Activated CD8-positive, alpha-beta memory T cell treated with anti-CD3 and anti-CD28 coated beads, Interleukin-2, amount 10 ng/mL, durations not matched to agents 7 days and 5 days (primary cell): ENCODE data around the gene EIF1. TPM values are rescaled to one million over a fixed set of nuclear protein-coding genes. Genes with fewer than 3 reads are reported as not detected.

Experiments
- ATAC-seq: fragments of 150-1000 bp; cut with Tn5 transposase; one replicate; pipeline ENCODE4 v1.10.0; 2021; ENCODE audit warnings: moderate library complexity
- CTCF ChIA-PET: fragments of 350-600 bp; sonication (Branson Sonifier 250); formaldehyde crosslinking; loops from one replicate; lab custom pipeline; 2021; ENCODE audit warnings: antibody characterized with exemption; lab: Charles Lee
- DNase-seq: peaks from one replicate; pipeline ENCODE4 v3.0.0-alpha.2; 2020
- H3K27ac Mint-ChIP-seq: one replicate; pipeline ENCODE4 v1.8.0; 2021; ENCODE audit warnings: mild to moderate bottlenecking, mixed read lengths
- H3K27me3 Mint-ChIP-seq: one replicate; pipeline ENCODE4 v1.8.0; 2021; ENCODE audit warnings: mixed read lengths
- H3K36me3 Mint-ChIP-seq: one replicate; pipeline ENCODE4 v1.8.0; 2021; ENCODE audit warnings: mild to moderate bottlenecking, mixed read lengths
- H3K4me1 Mint-ChIP-seq: one replicate; pipeline ENCODE4 v1.8.0; 2021; ENCODE audit warnings: mixed read lengths
- H3K4me3 Mint-ChIP-seq: one replicate; pipeline ENCODE4 v1.8.0; 2021; ENCODE audit warnings: mild to moderate bottlenecking, moderate library complexity, mixed read lengths
- H3K9me3 Mint-ChIP-seq: one replicate; pipeline ENCODE4 v1.8.0; 2022; ENCODE audit warnings: low read depth, mixed read lengths
- total RNA-seq, 2 experiments: library from RNA; stranded (reverse); gene quantifications; one replicate each; pipeline ENCODE4 v1.2.3, GENCODE V29; 2021

Gene EIF1
- total RNA-seq, 2 experiments from 2014 or later: 593 to 900 TPM

- CTCF ChIA-PET: interaction anchor here (0.6 to 12.7 kb wide), 7 partner anchors 10 to 1986 kb away, joined by 3 to 558 read pairs (median 3); no protein-coding TSS in a partner anchor
- H3K4me1 Mint-ChIP-seq: no peaks in the 10 kb centered on the region
- DNase-seq (no peak), ATAC-seq (no peak)
- H3K4me3 Mint-ChIP-seq: no peak overlapping the region
- peaks cover 13% of the 10 kb centered on the region for H3K27me3 Mint-ChIP-seq
- H3K36me3 Mint-ChIP-seq: no peaks in the 10 kb centered on the region
- no peak overlapping the region for H3K27ac Mint-ChIP-seq
- H3K9me3 Mint-ChIP-seq: no peaks in the 10 kb centered on the region
These were observed 29.1 kb upstream of the EIF1 start for GRCh38 chr17:41659427-41660212.

- H3K9me3 Mint-ChIP-seq: no peaks in the 10 kb centered on the region
- H3K36me3 Mint-ChIP-seq: no peaks in the 10 kb centered on the region
- ATAC-seq: no peak
- DNase-seq: no peak
- CTCF ChIA-PET: interaction anchor here (0.6 to 12.7 kb wide), 7 partner anchors 10 to 1985 kb away, joined by 3 to 558 read pairs (median 3); no protein-coding TSS in a partner anchor
- H3K27ac Mint-ChIP-seq: no peak overlapping the region
- peaks cover 13% of the 10 kb centered on the region for H3K27me3 Mint-ChIP-seq
- H3K4me1 Mint-ChIP-seq: peaks cover 3% of the 10 kb centered on the region
- H3K4me3 Mint-ChIP-seq: no peak overlapping the region
These were observed 28.4 kb upstream of the EIF1 start for GRCh38 chr17:41660221-41660711.

- CTCF ChIA-PET: interaction anchor here (0.6 to 12.7 kb wide), 32 partner anchors 16 to 1049 kb away, joined by 3 to 558 read pairs (median 5); partner anchors contain the start of genes EIF1 and KRT12
- Mint-ChIP-seq H3K27ac (no peak overlapping the region), H3K4me1 (peaks cover 29% of the 10 kb centered on the region), H3K4me3 (no peak overlapping the region), H3K9me3 (no peaks in the 10 kb centered on the region), H3K36me3 (no peaks in the 10 kb centered on the region), H3K27me3 (peaks cover 13% of the 10 kb centered on the region)
- DNase-seq: no peak
- no peak for ATAC-seq
These were observed 25.1 kb upstream of the EIF1 start for GRCh38 chr17:41663451-41664171.

GRCh38 chr17:41664172-41664457 lies 24.6 kb upstream of the EIF1 start:
- Mint-ChIP-seq H3K9me3 (no peaks in the 10 kb centered on the region), H3K36me3 (no peaks in the 10 kb centered on the region), H3K27ac (no peak overlapping the region), H3K4me3 (no peak overlapping the region), H3K4me1 (peaks cover 33% of the 10 kb centered on the region), H3K27me3 (peaks cover 13% of the 10 kb centered on the region)
- no peak for DNase-seq
- no peak for ATAC-seq
- CTCF ChIA-PET: interaction anchor here (0.6 to 12.7 kb wide), 11 partner anchors 15 to 832 kb away, joined by 3 to 558 read pairs (median 8); partner anchors contain the start of gene EIF1

GRCh38 chr17:41664587-41665565 lies 23.8 kb upstream of the EIF1 start:
- Mint-ChIP-seq H3K9me3 (no peaks in the 10 kb centered on the region), H3K4me1 (peaks cover 39% of the 10 kb centered on the region), H3K27me3 (peaks cover 13% of the 10 kb centered on the region), H3K36me3 (no peaks in the 10 kb centered on the region), H3K4me3 (peak overlapping the region; percentile 71), H3K27ac (no peak overlapping the region)
- CTCF ChIA-PET: interaction anchor here (0.7 to 12.7 kb wide), 18 partner anchors 7 to 1018 kb away, joined by 3 to 558 read pairs (median 4); partner anchors contain the start of genes EIF1, ODAD4 and SMARCE1
- ATAC-seq (no peak), DNase-seq (no peak)

GRCh38 chr17:41665566-41666236 lies 23.0 kb upstream of the EIF1 start:
- Mint-ChIP-seq H3K4me3 (peak overlapping the region; percentile 71), H3K9me3 (no peaks in the 10 kb centered on the region), H3K27me3 (peaks cover 13% of the 10 kb centered on the region), H3K4me1 (peaks cover 45% of the 10 kb centered on the region), H3K27ac (peak overlapping the region; percentile 94), H3K36me3 (no peaks in the 10 kb centered on the region)
- DNase-seq (peak; percentile 92), ATAC-seq (peak; percentile 89)
- CTCF ChIA-PET: interaction anchor here (0.7 to 12.7 kb wide), 17 partner anchors 8 to 1019 kb away, joined by 3 to 558 read pairs (median 5); partner anchors contain the start of genes EIF1, ODAD4 and SMARCE1

GRCh38 chr17:41666237-41666641 lies 22.4 kb upstream of the EIF1 start:
- peak overlapping the region; percentile 94 for H3K27ac Mint-ChIP-seq
- DNase-seq: peak; percentile 77
- no peaks in the 10 kb centered on the region for H3K36me3 Mint-ChIP-seq
- CTCF ChIA-PET: interaction anchor here (0.7 to 12.7 kb wide), 14 partner anchors 8 to 1019 kb away, joined by 3 to 558 read pairs (median 5); partner anchors contain the start of genes EIF1, ODAD4 and SMARCE1
- H3K4me3 Mint-ChIP-seq: peak overlapping the region; percentile 71
- ATAC-seq: peak; percentile 34
- H3K27me3 Mint-ChIP-seq: peaks cover 13% of the 10 kb centered on the region
- H3K4me1 Mint-ChIP-seq: peaks cover 48% of the 10 kb centered on the region
- no peaks in the 10 kb centered on the region for H3K9me3 Mint-ChIP-seq

- DNase-seq (peak; percentile 93), ATAC-seq (peak; percentile 60)
- Mint-ChIP-seq H3K4me3 (peak overlapping the region; percentile 71), H3K27ac (peak overlapping the region; percentile 94), H3K4me1 (peaks cover 49% of the 10 kb centered on the region), H3K27me3 (peaks cover 13% of the 10 kb centered on the region), H3K9me3 (no peaks in the 10 kb centered on the region), H3K36me3 (no peaks in the 10 kb centered on the region)
- CTCF ChIA-PET: interaction anchor here (0.7 to 12.7 kb wide), 11 partner anchors 13 to 1020 kb away, joined by 3 to 558 read pairs (median 5); partner anchors contain the start of genes EIF1, ODAD4 and SMARCE1
These were observed 21.9 kb upstream of the EIF1 start for GRCh38 chr17:41666708-41667279.

GRCh38 chr17:41667280-41668041 lies 21.2 kb upstream of the EIF1 start:
- Mint-ChIP-seq H3K4me3 (peak overlapping the region; percentile 71), H3K36me3 (no peaks in the 10 kb centered on the region), H3K27me3 (peaks cover 13% of the 10 kb centered on the region), H3K9me3 (no peaks in the 10 kb centered on the region), H3K27ac (peak overlapping the region; percentile 94), H3K4me1 (peaks cover 54% of the 10 kb centered on the region)
- ATAC-seq: no peak
- CTCF ChIA-PET: interaction anchor here (0.7 to 12.7 kb wide), 6 partner anchors 12 to 172 kb away, joined by 3 to 558 read pairs (median 215); partner anchors contain the start of gene EIF1
- no peak for DNase-seq

GRCh38 chr17:41672153-41672552 lies 16.5 kb upstream of the EIF1 start:
- CTCF ChIA-PET: interaction anchor here (1.5 to 12.7 kb wide), 4 partner anchors 8 to 123 kb away, joined by 3 to 558 read pairs (median 7); no protein-coding TSS in a partner anchor
- Mint-ChIP-seq H3K36me3 (peaks cover 4% of the 10 kb centered on the region), H3K4me1 (peaks cover 57% of the 10 kb centered on the region), H3K27me3 (no peaks in the 10 kb centered on the region), H3K9me3 (no peaks in the 10 kb centered on the region), H3K27ac (no peak overlapping the region), H3K4me3 (no peak overlapping the region)
- no peak for DNase-seq
- ATAC-seq: no peak
